IPS-20b (cell line): ENCODE data around the gene AAGAB.
"Not testable (repeated sequence)": the region's sequence is repeated elsewhere in the genome, so short reads cannot be mapped to it uniquely, and the experiment has no call there.

Experiments used
- H3K27ac ChIP-seq: one replicate; pipeline ENCODE4 v1.5.1; 2013; ENCODE audit warnings: low read length
- H3K27me3 ChIP-seq: 2 replicates; pipeline ENCODE4 v1.6.1; 2013; ENCODE audit warnings: mild to moderate bottlenecking, low read length, inconsistent platforms; ENCODE audit not compliant: insufficient read depth
- H3K36me3 ChIP-seq: 2 replicates; pipeline ENCODE4 v1.6.1; 2013; ENCODE audit warnings: low read depth, mild to moderate bottlenecking, inconsistent platforms, low read length, moderate library complexity; ENCODE audit not compliant: insufficient read depth
- H3K4me1 ChIP-seq: 2 replicates; pipeline ENCODE4 v1.6.1; 2013; ENCODE audit warnings: mild to moderate bottlenecking, control low read depth, inconsistent platforms, low read length, moderate library complexity; ENCODE audit not compliant: insufficient read depth
- H3K4me3 ChIP-seq: 2 replicates; pipeline ENCODE4 v1.5.1; 2013; ENCODE audit warnings: mild to moderate bottlenecking, low read length, inconsistent platforms
- H3K9ac ChIP-seq: 2 replicates; pipeline ENCODE4 v1.6.1; 2013; ENCODE audit warnings: low read depth, mild to moderate bottlenecking, inconsistent platforms, low read length, moderate library complexity
- H3K9me3 ChIP-seq: 2 replicates; pipeline ENCODE4 v1.6.1; 2013; ENCODE audit warnings: mild to moderate bottlenecking, low read depth, low read length, inconsistent platforms; ENCODE audit not compliant: insufficient read depth

AAGAB gene

DNA sequence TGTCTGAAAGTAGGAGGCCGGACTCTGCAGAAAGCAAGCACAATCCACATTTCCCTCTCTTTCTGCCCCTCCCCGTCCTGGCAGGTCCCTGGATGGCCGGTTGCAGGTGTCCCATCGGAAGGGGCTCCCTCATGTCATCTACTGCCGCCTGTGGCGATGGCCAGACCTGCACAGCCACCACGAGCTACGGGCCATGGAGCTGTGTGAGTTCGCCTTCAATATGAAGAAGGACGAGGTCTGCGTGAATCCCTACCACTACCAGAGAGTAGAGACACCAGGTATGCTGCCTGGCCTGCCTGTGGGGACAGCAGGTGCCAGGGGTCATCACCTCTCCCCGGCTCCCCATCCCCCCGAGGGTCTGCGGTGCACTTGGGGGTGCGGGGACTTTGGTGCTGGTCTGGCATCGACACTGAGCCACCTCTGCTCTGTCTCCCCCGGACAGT is 89.6 kb downstream of the AAGAB start:
- H3K4me1 ChIP-seq, result peaks cover 20% of the 10 kb centered on the region
- H3K27ac ChIP-seq, result no peak overlapping the region

GRCh38 chr15:67164401-67164791 is 90.1 kb downstream of the AAGAB start:
- Histone ChIP-seq H3K36me3 (0 out of 2 replicates have a peak, but pooled peaks cover 4% of the 10 kb centered on the region), H3K9ac (no peak overlapping the region), H3K9me3 (no peaks in the 10 kb centered on the region), H3K27me3 (peaks cover 4% of the 10 kb centered on the region; the same call in 1 of the 2 replicates), H3K27ac (no peak overlapping the region), H3K4me1 (peaks cover 20% of the 10 kb centered on the region), H3K4me3 (no peak overlapping the region)

More for the DNA sequence above, 89.6 kb downstream of the AAGAB start:
- peaks cover 4% of the 10 kb centered on the region; the same call in 1 of the 2 replicates for H3K27me3 ChIP-seq
- H3K9me3 ChIP-seq, result no peaks in the 10 kb centered on the region
- H3K4me3 ChIP-seq, result no peak overlapping the region
- no peak overlapping the region for H3K9ac ChIP-seq
- peaks cover 4% of the 10 kb centered on the region; the same call in 1 of the 2 replicates for H3K36me3 ChIP-seq

DNA sequence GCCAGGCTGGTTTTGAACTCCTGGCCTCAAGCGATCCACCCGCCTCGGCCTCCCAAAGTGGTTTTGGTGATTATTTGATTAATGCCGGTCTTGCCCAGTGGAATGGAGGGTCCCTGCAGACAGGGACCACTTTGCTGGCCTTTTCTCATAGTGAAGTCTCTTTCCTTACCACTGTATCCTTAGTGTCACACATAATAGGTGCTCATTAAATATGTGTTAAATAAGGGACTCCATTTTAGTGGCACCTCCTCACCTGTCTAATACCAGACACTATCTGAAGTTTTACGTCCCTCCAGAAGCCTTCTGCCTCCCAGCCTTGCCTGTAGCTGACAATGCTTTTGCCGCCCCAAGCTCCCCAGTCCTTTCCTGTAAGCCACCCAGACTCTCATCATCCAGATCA is 91.3 kb downstream of the AAGAB start:
- H3K9me3 ChIP-seq, result no peaks in the 10 kb centered on the region
- H3K27ac ChIP-seq, result no peak overlapping the region
- H3K9ac ChIP-seq, result no peak overlapping the region
- H3K36me3 ChIP-seq, result 0 out of 2 replicates have a peak, but pooled peaks cover under 1% of the 10 kb centered on the region
- peaks cover 20% of the 10 kb centered on the region for H3K4me1 ChIP-seq
- H3K4me3 ChIP-seq, result no peak overlapping the region
- H3K27me3 ChIP-seq, result peaks cover 4% of the 10 kb centered on the region; the same call in 1 of the 2 replicates

GRCh38 chr15:67161881-67162280 is 92.6 kb downstream of the AAGAB start:
- Histone ChIP-seq H3K36me3 (no peaks in the 10 kb centered on the region), H3K4me1 (peaks cover 20% of the 10 kb centered on the region), H3K27me3 (peaks cover 4% of the 10 kb centered on the region; the same call in 1 of the 2 replicates), H3K27ac (no peak overlapping the region), H3K4me3 (no peak overlapping the region), H3K9me3 (no peaks in the 10 kb centered on the region), H3K9ac (no peak overlapping the region)

DNA sequence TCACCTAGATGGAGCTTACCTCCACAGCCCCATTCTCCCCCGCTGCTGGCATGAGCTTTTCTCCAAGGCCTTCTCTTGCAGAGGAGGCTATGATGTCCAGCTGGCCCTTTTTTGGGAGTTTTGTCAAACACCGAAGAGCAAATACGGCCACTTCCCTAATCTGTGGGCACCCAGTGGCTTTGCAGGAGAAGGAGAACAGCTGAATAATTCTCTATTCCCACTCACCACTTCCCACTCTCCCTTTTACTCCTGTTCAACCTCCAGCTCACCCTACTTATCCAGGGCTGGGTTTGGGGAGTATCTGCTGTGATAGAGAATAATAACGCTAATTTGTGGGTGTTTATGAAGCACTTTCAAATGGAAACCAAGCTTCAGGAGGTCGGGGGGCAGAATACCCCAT is 93.0 kb downstream of the AAGAB start:
- Histone ChIP-seq H3K27ac (no peak overlapping the region), H3K9ac (no peak overlapping the region), H3K4me1 (peaks cover 17% of the 10 kb centered on the region), H3K27me3 (peaks cover 4% of the 10 kb centered on the region; the same call in 1 of the 2 replicates), H3K9me3 (no peaks in the 10 kb centered on the region; the same call in 1 of the 2 replicates), H3K36me3 (no peaks in the 10 kb centered on the region), H3K4me3 (no peak overlapping the region)

DNA sequence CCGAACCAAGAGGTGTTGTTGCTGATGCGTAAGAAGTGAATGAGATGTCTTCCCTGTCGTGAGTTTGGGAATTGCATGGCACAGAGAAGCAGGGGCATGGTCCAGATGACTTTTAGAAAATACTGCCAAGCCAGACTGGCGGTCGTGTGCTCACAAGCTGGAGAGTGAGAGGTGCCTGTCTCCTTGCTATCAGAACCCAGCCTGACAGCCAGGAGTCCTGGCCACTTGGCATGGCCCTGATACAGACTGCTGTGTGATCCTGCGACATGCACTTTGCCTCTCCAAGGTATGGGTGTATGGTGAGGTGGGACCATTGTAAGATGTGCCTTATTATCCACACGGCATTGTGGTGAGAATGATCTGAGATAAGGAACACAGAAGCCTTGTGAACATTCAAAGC is 96.1 kb downstream of the AAGAB start:
- Histone ChIP-seq H3K9me3 (no peaks in the 10 kb centered on the region; the same call in 1 of the 2 replicates), H3K4me3 (no peak overlapping the region), H3K27ac (no peak overlapping the region), H3K9ac (no peak overlapping the region), H3K27me3 (no peaks in the 10 kb centered on the region), H3K36me3 (no peaks in the 10 kb centered on the region), H3K4me1 (no peaks in the 10 kb centered on the region)

DNA sequence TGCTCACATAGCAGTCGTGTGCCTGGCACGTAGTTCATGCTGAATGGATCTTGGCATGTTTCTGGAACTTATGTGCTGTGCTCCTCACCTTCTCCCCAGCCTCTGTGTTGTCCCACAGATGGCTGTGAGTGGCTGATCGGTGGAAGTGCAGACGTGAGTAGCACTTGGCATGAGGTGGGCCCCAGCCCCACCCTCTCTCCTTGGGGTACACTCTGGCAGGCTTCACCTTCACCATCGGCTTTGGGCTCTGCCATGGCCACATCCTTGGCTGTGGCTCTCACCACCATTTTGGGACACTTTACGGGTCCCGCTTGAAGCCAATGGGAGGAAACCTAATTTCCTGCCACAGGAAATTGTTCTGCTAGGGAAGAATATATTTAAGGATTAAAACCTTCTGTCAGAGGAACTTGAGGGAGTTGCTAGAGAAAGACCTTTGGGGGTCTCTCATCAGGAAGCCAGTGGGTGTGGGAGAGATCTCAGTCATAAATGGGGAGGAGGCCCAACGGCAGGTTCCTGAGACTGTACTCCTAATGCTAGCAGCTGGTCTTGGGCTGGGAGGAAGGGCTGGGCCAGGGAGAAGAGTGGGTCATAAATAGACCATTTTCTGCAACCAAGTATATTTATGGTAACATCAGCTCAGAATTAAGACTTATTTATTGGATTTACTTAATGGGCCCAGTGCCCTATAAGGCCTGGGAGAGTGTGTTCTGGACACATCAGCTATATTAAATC is 96.8 kb downstream of the AAGAB start:
- H3K27me3 ChIP-seq, result no peaks in the 10 kb centered on the region
- no peaks in the 10 kb centered on the region; the same call in 1 of the 2 replicates for H3K9me3 ChIP-seq
- no peak overlapping the region for H3K27ac ChIP-seq
- no peaks in the 10 kb centered on the region for H3K36me3 ChIP-seq
- H3K4me1 ChIP-seq, result peaks cover 2% of the 10 kb centered on the region; the same call in 1 of the 2 replicates
- no peak overlapping the region for H3K4me3 ChIP-seq
- no peak overlapping the region for H3K9ac ChIP-seq

- Histone ChIP-seq H3K27ac (no peak overlapping the region), H3K4me3 (no peak overlapping the region), H3K36me3 (no peaks in the 10 kb centered on the region), H3K4me1 (peaks cover 9% of the 10 kb centered on the region), H3K27me3 (no peaks in the 10 kb centered on the region), H3K9ac (no peak overlapping the region), H3K9me3 (no peaks in the 10 kb centered on the region; the same call in 1 of the 2 replicates)
Measured at GRCh38 chr15:67156834-67157233, 97.6 kb downstream of the AAGAB start.

- H3K36me3 ChIP-seq, result no peaks in the 10 kb centered on the region
- H3K27ac ChIP-seq, result no peak overlapping the region
- no peaks in the 10 kb centered on the region; the same call in 1 of the 2 replicates for H3K9me3 ChIP-seq
- no peaks in the 10 kb centered on the region for H3K27me3 ChIP-seq
- H3K9ac ChIP-seq, result no peak overlapping the region
- peaks cover 9% of the 10 kb centered on the region for H3K4me1 ChIP-seq
- H3K4me3 ChIP-seq, result no peak overlapping the region
Measured at GRCh38 chr15:67156426-67156825, 98.0 kb downstream of the AAGAB start.

- Histone ChIP-seq H3K9me3 (no peaks in the 10 kb centered on the region; the same call in 1 of the 2 replicates), H3K36me3 (no peaks in the 10 kb centered on the region), H3K4me1 (peaks cover 19% of the 10 kb centered on the region), H3K27me3 (no peaks in the 10 kb centered on the region), H3K4me3 (no peak overlapping the region), H3K9ac (no peak overlapping the region), H3K27ac (no peak overlapping the region)
Measured at GRCh38 chr15:67154249-67154648, 100.2 kb downstream of the AAGAB start.

DNA sequence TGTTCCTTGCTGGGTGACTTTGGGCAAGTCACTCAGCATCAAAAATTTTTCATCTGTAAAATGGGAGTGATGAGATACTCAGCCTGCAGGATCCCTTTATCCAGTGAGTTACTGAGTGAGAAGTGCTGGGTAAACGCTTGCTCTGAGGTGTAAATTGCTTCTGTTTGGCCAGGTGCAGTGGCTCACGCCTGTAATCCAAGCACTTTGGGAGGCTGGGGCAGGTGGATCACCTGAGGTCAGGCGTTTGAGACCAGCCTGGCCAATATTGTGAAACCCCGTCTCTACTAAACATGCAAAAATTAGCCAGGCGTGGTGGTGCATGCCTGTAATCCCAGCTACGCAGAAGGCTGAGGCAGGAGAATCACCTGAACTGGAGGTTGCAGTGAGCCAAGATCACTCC is 101.4 kb downstream of the AAGAB start:
- H3K27me3 ChIP-seq, H3K36me3 ChIP-seq, H3K27ac ChIP-seq, H3K4me3 ChIP-seq, H3K9ac ChIP-seq, H3K9me3 ChIP-seq: not testable (repeated sequence)
- H3K4me1 ChIP-seq, result peaks cover 31% of the 10 kb centered on the region

- Histone ChIP-seq H3K9ac (no peak overlapping the region; the same call in 1 of the 2 replicates), H3K27ac (no peak overlapping the region), H3K4me3 (no peak overlapping the region), H3K27me3 (no peaks in the 10 kb centered on the region), H3K9me3 (no peaks in the 10 kb centered on the region; the same call in 1 of the 2 replicates), H3K36me3 (no peaks in the 10 kb centered on the region), H3K4me1 (peaks cover 37% of the 10 kb centered on the region)
Measured at GRCh38 chr15:67152429-67152828, 102.0 kb downstream of the AAGAB start.
